Vagina (tissue), 2 donors: Measurements from ENCODE around the gene WDR59.

ENCODE experiments used
- CTCF ChIP-seq, 3 experiments: fragments of 450-650 bp in 2 of 3; fragments of 200-600 bp in 1 of 3; sonication (generic) in 1 of 3; IDR thresholded peaks; one replicate each; pipeline ENCODE4 v1.5.1; 2017 to 2019; ENCODE audit warnings: antibody characterized with exemption in 3 of 3, mild to moderate bottlenecking in 2 of 3, moderate library complexity in 2 of 3
- POLR2A ChIP-seq, 2 donors: fragments of 450-650 bp; IDR thresholded peaks; one replicate each; pipeline ENCODE4 v1.6.1; 2017; ENCODE audit warnings: antibody characterized with exemption in 2 of 2, mild to moderate bottlenecking in 2 of 2, moderate library complexity in 2 of 2
- POLR2AphosphoS5 ChIP-seq, 2 donors: sonication (generic); formaldehyde crosslinking; IDR thresholded peaks; one replicate each; pipeline ENCODE4 v1.9.0; 2017; ENCODE audit warnings: antibody characterized with exemption in 2 of 2, mild to moderate bottlenecking in 2 of 2, low read depth in 1 of 2; ENCODE audit not compliant: insufficient read depth in 1 of 2

- TF ChIP-seq CTCF (IDR thresholded peaks at IDR 0.05) (no peak), POLR2AphosphoS5 (IDR thresholded peaks at IDR 0.05; ENCODE audit: insufficient read depth in 1 of 2, low read depth in 1 of 2) (no peak), POLR2A (IDR thresholded peaks at IDR 0.05) (no peak)
Observed at GRCh38 chr16:74844041-74844980, 140.6 kb downstream of the WDR59 start.
